Neural progenitor cell (in vitro differentiated cells): ENCODE results near the gene RSPO4.
"Not testable (repeated sequence)": the region's sequence is repeated elsewhere in the genome, so short reads cannot be mapped to it uniquely, and the experiment has no call there.

Experiments
- CTCF ChIP-seq: fragments of 200-600 bp; sonication (generic); IDR thresholded peaks from 2 replicates; pipeline ENCODE4 v1.5.1; 2017; ENCODE audit warnings: antibody characterized with exemption, mild to moderate bottlenecking
- EZH2 ChIP-seq: fragments of 200-600 bp; sonication (generic); IDR thresholded peaks from 2 replicates; pipeline ENCODE4 v1.6.1; 2017; ENCODE audit warnings: antibody characterized with exemption, mild to moderate bottlenecking, moderate library complexity
- EZH2phosphoT487 ChIP-seq: fragments of 200-600 bp; sonication (generic); IDR thresholded peaks from 2 replicates; pipeline ENCODE4 v1.6.1; 2017; ENCODE audit warnings: antibody characterized with exemption

GRCh38 chr20:984994-985393 is 17.1 kb downstream of the RSPO4 start:
- TF ChIP-seq CTCF, EZH2phosphoT487, EZH2: not testable (repeated sequence)
